Urinary bladder (tissue), 4 donors: Measurements from ENCODE around the gene AK9. TPM values are rescaled to one million over a fixed set of nuclear protein-coding genes. Genes with fewer than 3 reads are reported as not detected.
"Not testable (repeated sequence)": the region's sequence is repeated elsewhere in the genome, so short reads cannot be mapped to it uniquely, and the experiment has no call there.

Source experiments
- DNase-seq: peaks from one replicate; pipeline ENCODE4 v3.0.0-alpha.2; 2015; ENCODE audit errors: extremely low spot score
- H3K27ac ChIP-seq: one replicate; pipeline ENCODE4 v1.5.1; 2013; ENCODE audit warnings: low read depth, mild to moderate bottlenecking, moderate library complexity
- H3K36me3 ChIP-seq: one replicate; pipeline ENCODE4 v1.6.1; 2013; ENCODE audit warnings: mild to moderate bottlenecking, moderate library complexity; ENCODE audit not compliant: insufficient read depth
- H3K4me1 ChIP-seq: one replicate; pipeline ENCODE4 v1.6.1; 2013; ENCODE audit warnings: mild to moderate bottlenecking, moderate library complexity; ENCODE audit not compliant: insufficient read depth
- H3K4me3 ChIP-seq: one replicate; pipeline ENCODE4 v1.5.1; 2013; ENCODE audit warnings: low read depth, low read length
- WGBS: extraction: QIAGEN DNeasy Blood & Tissue Kit; methylation state at CpG from one replicate; pipeline ENCODE4 v1.1.7; 2013; 5-methylcytosine and 5-hydroxymethylcytosine counted together
- polyA plus RNA-seq: library from polyadenylated mRNA; stranded (reverse); fragments of 200-250 nt; gene quantifications from one replicate; pipeline ENCODE4 v1.2.3, GENCODE V29; 2013
- total RNA-seq: library from RNA; depleted of rRNA; stranded (reverse); fragments of >200 nt; gene quantifications from one replicate; pipeline ENCODE4 v1.2.3, GENCODE V29; 2014
- donor health status: healthy with polysubstance abuse.
- donor health status: healthy.

Gene AK9
- total and polyA plus RNA-seq, 2 donors, result 7.3 to 15.4 TPM

DNA sequence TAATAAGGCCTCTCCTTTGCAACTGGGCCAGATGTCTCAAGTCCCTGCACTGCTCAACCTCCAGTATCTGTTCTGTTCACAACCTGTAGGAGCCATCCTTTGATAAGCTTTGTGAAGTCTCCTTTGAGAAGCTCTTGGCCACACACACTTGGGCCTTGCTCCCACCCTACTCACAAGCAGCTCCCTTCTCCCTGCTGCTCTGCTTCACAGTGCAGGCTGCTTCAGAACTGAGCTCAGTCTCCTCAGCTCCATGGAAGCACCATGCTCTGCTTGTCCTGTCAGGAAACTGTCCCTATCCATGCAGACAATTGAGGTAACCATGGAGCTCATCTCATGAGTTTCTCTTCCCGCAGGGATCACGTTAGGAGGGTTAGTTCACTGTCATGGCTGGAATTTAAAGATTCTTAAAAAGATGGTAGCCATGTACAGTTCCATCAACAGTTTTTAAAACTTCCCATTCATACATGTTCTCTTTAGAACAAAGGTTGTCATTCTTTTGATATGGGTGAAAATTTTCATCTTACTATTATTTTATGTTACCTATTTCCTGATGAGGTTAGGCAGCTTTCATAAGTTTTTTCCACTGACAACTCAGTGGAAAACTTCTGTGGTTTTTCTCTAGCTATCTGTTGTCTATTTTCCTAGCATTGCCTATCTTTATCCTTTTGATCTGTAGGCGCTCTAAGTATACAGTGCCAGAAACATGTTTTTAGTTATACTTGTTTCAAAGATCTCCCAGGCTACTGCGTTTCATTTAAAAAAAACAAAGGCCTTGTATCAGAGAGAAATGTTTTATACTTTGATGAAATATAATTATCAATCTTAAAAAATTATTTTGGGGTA is 62.6 kb downstream of the AK9 start:
- Histone ChIP-seq H3K27ac (no peak overlapping the region), H3K36me3 (no peaks in the 10 kb centered on the region), H3K4me1 (no peaks in the 10 kb centered on the region), H3K4me3 (no peak overlapping the region)
- WGBS, result 80% methylated on average over 4 of the region's 4 CpGs
- DNase-seq, result no peak

DNA sequence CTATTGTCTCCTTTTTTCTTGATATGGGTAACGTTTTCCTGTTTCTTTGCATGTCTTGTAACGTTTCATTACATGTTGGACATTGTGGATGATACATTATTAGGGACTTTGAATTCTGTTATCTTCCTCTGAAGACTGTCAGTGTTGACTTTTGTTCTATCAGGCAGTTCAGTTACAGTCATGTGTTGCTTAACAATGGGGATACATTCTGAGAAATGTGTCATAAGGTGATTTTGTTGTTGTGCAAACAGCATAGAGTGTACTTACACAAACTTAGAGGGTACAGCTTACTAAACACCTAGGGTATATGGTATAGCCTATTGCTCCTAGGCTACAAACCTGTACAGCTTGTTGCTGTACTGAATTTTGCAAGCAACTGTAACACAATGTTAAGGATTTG is 64.7 kb downstream of the AK9 start:
- 36% methylated on average over 2 of the region's 2 CpGs for WGBS
- Histone ChIP-seq H3K36me3 (no peaks in the 10 kb centered on the region), H3K4me3 (no peak overlapping the region), H3K4me1 (no peaks in the 10 kb centered on the region), H3K27ac (no peak overlapping the region)
- DNase-seq, result no peak

DNA sequence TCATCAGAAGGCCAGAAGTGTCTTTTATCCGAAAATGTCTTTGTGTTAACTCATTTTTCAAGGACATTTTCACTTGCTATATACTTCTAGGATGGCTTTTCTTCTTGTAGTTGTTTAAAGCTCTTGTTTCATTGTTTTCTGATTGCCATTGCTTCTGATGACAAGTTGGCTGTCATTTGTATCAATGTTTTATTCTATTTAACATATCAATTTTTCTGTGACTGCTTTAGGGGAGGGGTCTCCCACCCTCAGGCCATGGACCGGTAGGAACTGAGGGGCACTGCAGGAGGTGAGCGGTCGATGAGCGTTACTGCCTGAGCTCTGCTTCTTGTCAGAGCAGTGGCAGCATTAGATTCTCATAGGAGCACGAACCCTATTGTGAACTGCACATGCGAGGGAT is 65.8 kb downstream of the AK9 start:
- H3K27ac ChIP-seq, result no peak overlapping the region
- no peak overlapping the region for H3K4me3 ChIP-seq
- H3K4me1 ChIP-seq, result no peaks in the 10 kb centered on the region
- no peaks in the 10 kb centered on the region for H3K36me3 ChIP-seq
- WGBS, result 88% methylated on average over 7 of the region's 7 CpGs
- DNase-seq, result no peak

DNA sequence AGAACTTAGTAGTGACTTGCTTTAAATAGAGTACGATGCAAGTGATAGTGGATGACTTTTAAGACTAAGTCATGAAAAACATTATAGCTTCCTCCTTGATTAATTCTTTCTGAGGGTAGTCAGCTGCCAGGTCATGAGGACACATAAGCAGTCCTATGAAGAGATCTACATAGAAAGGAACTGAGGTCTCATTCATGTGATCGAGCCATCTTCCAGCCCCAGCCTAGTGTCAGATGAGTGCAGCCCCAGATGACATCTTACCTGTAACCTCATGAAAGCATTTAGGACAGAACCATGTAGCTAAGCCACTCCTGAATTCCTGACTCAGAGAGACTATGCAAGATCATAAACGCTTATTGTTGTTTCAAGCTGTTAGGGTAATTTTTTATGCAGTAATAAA is 67.7 kb downstream of the AK9 start:
- H3K4me1 ChIP-seq, result no peaks in the 10 kb centered on the region
- no peak for DNase-seq
- H3K4me3 ChIP-seq, result no peak overlapping the region
- WGBS, result 79% methylated on average over 3 of the region's 3 CpGs
- H3K27ac ChIP-seq, result no peak overlapping the region
- H3K36me3 ChIP-seq, result no peaks in the 10 kb centered on the region

GRCh38 chr6:109612268-109612667 is 78.7 kb downstream of the AK9 start:
- Histone ChIP-seq H3K36me3 (no peaks in the 10 kb centered on the region), H3K4me3 (no peak overlapping the region), H3K4me1 (no peaks in the 10 kb centered on the region), H3K27ac (no peak overlapping the region)
- no peak for DNase-seq
- 35% methylated on average over 1 of the region's 1 CpG for WGBS

DNA sequence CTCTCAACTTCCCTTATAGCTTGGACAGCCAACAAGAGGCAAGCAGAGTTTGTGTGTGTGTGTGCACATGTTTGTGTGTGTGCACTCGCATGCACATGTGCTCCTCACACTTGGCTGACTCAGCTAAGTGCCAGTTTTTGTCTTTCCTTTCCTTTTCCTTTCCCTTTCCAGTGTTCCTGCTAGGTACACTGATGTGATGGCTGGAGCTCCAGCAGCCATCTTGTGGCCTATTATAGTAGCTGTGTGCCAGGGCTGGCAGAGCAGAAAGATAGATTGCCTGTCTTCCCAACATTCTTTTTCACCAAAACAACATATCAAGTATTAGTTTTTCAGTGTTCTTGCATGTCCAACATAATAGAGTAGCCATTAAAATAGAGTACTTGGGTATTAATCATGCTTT is 79.5 kb downstream of the AK9 start:
- WGBS, result 98% methylated on average over 1 of the region's 1 CpG
- H3K36me3 ChIP-seq, result no peaks in the 10 kb centered on the region
- no peaks in the 10 kb centered on the region for H3K4me1 ChIP-seq
- no peak overlapping the region for H3K27ac ChIP-seq
- DNase-seq, result no peak
- no peak overlapping the region for H3K4me3 ChIP-seq

- Histone ChIP-seq H3K4me1 (no peaks in the 10 kb centered on the region), H3K27ac (no peak overlapping the region), H3K36me3 (no peaks in the 10 kb centered on the region), H3K4me3 (no peak overlapping the region)
- 39% methylated on average over 2 of the region's 2 CpGs for WGBS
- DNase-seq, result no peak
Observed at GRCh38 chr6:109610590-109610989, 80.4 kb downstream of the AK9 start.

DNA sequence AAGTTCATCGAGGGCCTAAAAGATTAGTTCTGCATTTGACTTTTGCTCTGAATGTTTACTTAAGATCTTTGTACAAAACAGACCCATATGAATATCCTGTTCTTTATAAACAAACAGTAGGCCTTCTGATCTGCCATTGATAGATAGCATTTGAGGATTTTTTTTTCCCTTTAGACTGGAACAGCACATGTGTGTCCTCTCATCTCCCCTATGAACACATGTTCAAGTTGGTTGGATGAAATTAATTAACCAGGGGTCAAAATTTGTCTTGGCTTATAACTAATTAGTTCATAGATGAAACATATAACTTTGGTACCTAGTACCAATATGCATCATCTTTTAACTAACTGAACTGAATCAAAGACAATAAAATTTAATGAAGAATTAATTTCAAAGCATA is 81.3 kb downstream of the AK9 start:
- WGBS, result 62% methylated on average over 1 of the region's 1 CpG
- no peak for DNase-seq

GRCh38 chr6:109606359-109606758 is 84.6 kb downstream of the AK9 start:
- WGBS, result 92% methylated on average over 2 of the region's 2 CpGs
- Histone ChIP-seq H3K4me1 (no peaks in the 10 kb centered on the region), H3K36me3 (no peaks in the 10 kb centered on the region), H3K4me3 (no peak overlapping the region), H3K27ac (no peak overlapping the region)
- no peak for DNase-seq

More for the DNA sequence above, 81.3 kb downstream of the AK9 start:
- Histone ChIP-seq H3K36me3 (no peaks in the 10 kb centered on the region), H3K4me1 (no peaks in the 10 kb centered on the region), H3K27ac (no peak overlapping the region), H3K4me3 (no peak overlapping the region)

- DNase-seq, result no peak
- Histone ChIP-seq H3K36me3 (no peaks in the 10 kb centered on the region), H3K4me1 (no peaks in the 10 kb centered on the region), H3K27ac (no peak overlapping the region), H3K4me3 (no peak overlapping the region)
- whole genome bisulfite sequencing, result 18% methylated on average over 2 of the region's 2 CpGs
Observed at GRCh38 chr6:109595998-109596397, 95.0 kb downstream of the AK9 start.

DNA sequence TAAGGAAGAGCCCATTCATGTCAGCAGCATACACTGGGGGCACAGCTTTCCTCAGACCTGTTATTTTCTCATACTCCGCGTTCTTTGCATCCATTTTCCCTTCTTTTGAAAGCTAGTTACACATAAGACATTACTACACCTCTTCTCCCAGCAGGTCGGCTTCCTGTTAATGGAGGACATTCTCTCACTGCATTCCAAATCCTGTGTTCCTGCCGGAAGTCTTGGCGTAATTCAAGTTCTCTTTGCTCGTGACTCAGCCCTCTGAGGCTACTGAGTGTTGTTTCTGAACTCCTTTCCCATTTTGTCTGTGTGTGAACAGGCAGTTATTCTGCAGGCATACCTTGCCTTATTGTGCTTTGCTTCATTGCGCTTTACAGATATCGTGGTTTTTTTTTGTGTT is 110.5 kb downstream of the AK9 start:
- no peak for DNase-seq
- no peak overlapping the region for H3K27ac ChIP-seq
- no peaks in the 10 kb centered on the region for H3K4me1 ChIP-seq
- 72% methylated on average over 8 of the region's 8 CpGs for WGBS
- H3K4me3 ChIP-seq, result no peak overlapping the region
- H3K36me3 ChIP-seq, result no peaks in the 10 kb centered on the region

- WGBS, result 90% methylated on average over 2 of the region's 2 CpGs
Observed at GRCh38 chr6:109579361-109579760, 111.6 kb downstream of the AK9 start.

GRCh38 chr6:109569901-109570300 is 121.1 kb downstream of the AK9 start:
- H3K27ac ChIP-seq, DNase-seq: not testable (repeated sequence)
- 83% methylated on average over 2 of the region's 2 CpGs for WGBS

More at GRCh38 chr6:109579361-109579760, 111.6 kb downstream of the AK9 start:
- no peak for DNase-seq
- Histone ChIP-seq H3K27ac (no peak overlapping the region), H3K4me1 (no peaks in the 10 kb centered on the region), H3K36me3 (no peaks in the 10 kb centered on the region), H3K4me3 (no peak overlapping the region)

GRCh38 chr6:109561844-109562243 is 129.2 kb downstream of the AK9 start:
- H3K4me1 ChIP-seq, result no peaks in the 10 kb centered on the region
- no peak overlapping the region for H3K27ac ChIP-seq
- DNase-seq, result no peak
- no peaks in the 10 kb centered on the region for H3K36me3 ChIP-seq
- H3K4me3 ChIP-seq, result no peak overlapping the region
- 62% methylated on average over 1 of the region's 1 CpG for WGBS

More at GRCh38 chr6:109569901-109570300, 121.1 kb downstream of the AK9 start:
- not testable (repeated sequence) for H3K36me3 ChIP-seq, H3K4me3 ChIP-seq, H3K4me1 ChIP-seq
